Measurements from ENCODE around the gene ADAMTSL1. TPM values are rescaled to one million over a fixed set of nuclear protein-coding genes. Genes with fewer than 3 reads are reported as not detected.

Gene ADAMTSL1
- total RNA-seq, 6 experiments from 2014 or later, result 0.73 to 2.1 (median 0.89) TPM

- WGBS (ENCODE audit: insufficient coverage, low coverage, low lambda C conversion rate, missing lambda C conversion rate), result 73% methylated on average over 4 of the region's 4 CpGs
- H3K4me1 ChIP-seq, result no peaks in the 10 kb centered on the region
- TF ChIP-seq, protein P1, sequence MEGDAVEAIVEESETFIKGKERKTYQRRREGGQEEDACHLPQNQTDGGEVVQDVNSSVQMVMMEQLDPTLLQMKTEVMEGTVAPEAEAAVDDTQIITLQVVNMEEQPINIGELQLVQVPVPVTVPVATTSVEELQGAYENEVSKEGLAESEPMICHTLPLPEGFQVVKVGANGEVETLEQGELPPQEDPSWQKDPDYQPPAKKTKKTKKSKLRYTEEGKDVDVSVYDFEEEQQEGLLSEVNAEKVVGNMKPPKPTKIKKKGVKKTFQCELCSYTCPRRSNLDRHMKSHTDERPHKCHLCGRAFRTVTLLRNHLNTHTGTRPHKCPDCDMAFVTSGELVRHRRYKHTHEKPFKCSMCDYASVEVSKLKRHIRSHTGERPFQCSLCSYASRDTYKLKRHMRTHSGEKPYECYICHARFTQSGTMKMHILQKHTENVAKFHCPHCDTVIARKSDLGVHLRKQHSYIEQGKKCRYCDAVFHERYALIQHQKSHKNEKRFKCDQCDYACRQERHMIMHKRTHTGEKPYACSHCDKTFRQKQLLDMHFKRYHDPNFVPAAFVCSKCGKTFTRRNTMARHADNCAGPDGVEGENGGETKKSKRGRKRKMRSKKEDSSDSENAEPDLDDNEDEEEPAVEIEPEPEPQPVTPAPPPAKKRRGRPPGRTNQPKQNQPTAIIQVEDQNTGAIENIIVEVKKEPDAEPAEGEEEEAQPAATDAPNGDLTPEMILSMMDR (IDR thresholded peaks at IDR 0.05), result no peak
- TF ChIP-seq POLR2A (IDR thresholded peaks at IDR 0.05), result no peak
- no peak overlapping the region for H3K4me3 ChIP-seq
- intact Hi-C loops (cut with DNase I), result loop anchor here in 1 of 2 donors (10.0 kb wide), 1 partner anchor 61 kb away; no protein-coding TSS in a partner anchor
- no peaks in the 10 kb centered on the region for H3K36me3 ChIP-seq
- DNase-seq (no peak), ATAC-seq (no peak)
- no peaks in the 10 kb centered on the region for H3K27me3 ChIP-seq
- H3K27ac ChIP-seq, result no peak overlapping the region
- H3K9me3 ChIP-seq, result no peaks in the 10 kb centered on the region
Measured at GRCh38 chr9:18863791-18864190, 389.8 kb downstream of the ADAMTSL1 start.

DNA sequence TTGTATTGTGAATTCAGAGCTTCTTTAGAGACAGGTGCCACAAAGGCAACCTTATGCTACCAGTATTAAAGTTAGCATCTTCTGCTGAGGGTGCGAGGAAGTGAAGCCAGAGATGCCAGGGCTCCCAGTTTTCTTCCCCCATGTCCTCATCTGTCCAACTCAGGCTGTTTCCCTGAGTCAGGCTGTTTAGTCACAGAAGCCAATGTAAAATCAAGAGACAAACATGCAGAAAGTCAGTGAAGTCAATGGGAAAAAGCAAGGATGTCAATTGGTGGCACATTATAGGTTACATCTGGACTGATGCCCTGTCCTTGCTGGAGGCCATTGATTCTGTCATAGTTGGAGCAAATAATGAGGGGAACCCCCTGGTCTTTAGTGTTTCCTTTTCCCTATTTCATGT, 390.6 kb downstream of the ADAMTSL1 start:
- no peaks in the 10 kb centered on the region for H3K36me3 ChIP-seq
- no peak for DNase-seq
- TF ChIP-seq POLR2A (IDR thresholded peaks at IDR 0.05), result no peak
- TF ChIP-seq, protein P1 (IDR thresholded peaks at IDR 0.05), result no peak
- H3K27ac ChIP-seq, result no peak overlapping the region
- no peaks in the 10 kb centered on the region for H3K27me3 ChIP-seq
- no peaks in the 10 kb centered on the region for H3K9me3 ChIP-seq
- intact Hi-C loops (cut with DNase I), result loop anchor here in 1 of 2 donors (10.0 kb wide), 1 partner anchor 60 kb away; no protein-coding TSS in a partner anchor
- H3K4me1 ChIP-seq, result no peaks in the 10 kb centered on the region
- H3K4me3 ChIP-seq, result no peak overlapping the region
- ATAC-seq, result no peak
- WGBS (ENCODE audit: insufficient coverage, low coverage, low lambda C conversion rate, missing lambda C conversion rate), result no CpG with 5 or more reads among the region's 1 CpG

GRCh38 chr9:18865542-18865941, 391.6 kb downstream of the ADAMTSL1 start:
- no peak for DNase-seq
- intact Hi-C loops (cut with DNase I), result loop anchor here in 1 of 2 donors (10.0 kb wide), 1 partner anchor 59 kb away; no protein-coding TSS in a partner anchor
- no peak overlapping the region for H3K4me3 ChIP-seq

DNA sequence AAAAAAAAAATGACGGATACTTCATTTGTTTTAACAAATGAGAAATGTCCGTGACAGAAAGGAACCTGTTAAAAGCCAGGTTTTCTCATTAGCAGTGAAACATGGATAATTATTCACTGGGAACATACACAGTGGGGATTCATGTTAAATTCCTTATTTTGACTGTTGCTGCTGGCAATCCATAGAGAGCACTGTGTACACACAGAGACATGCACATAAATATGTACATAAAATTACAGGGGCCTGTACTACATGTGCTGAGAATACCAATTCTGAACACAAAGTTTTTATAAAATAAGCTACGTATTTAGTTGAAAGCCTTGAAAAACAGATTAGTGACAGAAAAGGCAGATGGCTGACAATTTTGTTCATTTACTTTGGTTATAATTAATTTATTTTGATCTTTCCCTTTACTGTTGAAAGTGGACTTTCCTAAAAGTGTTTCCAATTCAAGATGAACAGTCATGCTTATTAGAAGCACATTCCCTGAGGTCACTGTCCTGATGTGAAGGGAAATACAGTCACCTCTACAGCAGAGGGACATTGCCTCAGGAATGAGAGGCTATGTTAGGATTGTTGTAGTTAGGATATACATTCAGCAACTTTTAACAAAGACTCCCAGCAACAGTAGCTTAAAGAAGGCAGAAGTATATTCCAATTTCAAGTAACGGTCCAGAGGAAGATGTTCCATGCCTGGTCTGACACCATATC, 392.3 kb downstream of the ADAMTSL1 start:
- Histone ChIP-seq H3K4me1 (no peaks in the 10 kb centered on the region), H3K4me3 (no peak overlapping the region), H3K9me3 (no peaks in the 10 kb centered on the region), H3K36me3 (no peaks in the 10 kb centered on the region), H3K27ac (no peak overlapping the region), H3K27me3 (no peaks in the 10 kb centered on the region)
- no peak for TF ChIP-seq POLR2A (IDR thresholded peaks at IDR 0.05)
- TF ChIP-seq, protein P1 (IDR thresholded peaks at IDR 0.05), result no peak
- DNase-seq (no peak), ATAC-seq (no peak)
- intact Hi-C loops (cut with DNase I), result loop anchor here in 1 of 2 donors (10.0 kb wide), 1 partner anchor 59 kb away; no protein-coding TSS in a partner anchor
- 69% methylated on average over 4 of the region's 4 CpGs for WGBS (ENCODE audit: insufficient coverage, low coverage, low lambda C conversion rate, missing lambda C conversion rate)

More at GRCh38 chr9:18865542-18865941, 391.6 kb downstream of the ADAMTSL1 start:
- H3K9me3 ChIP-seq, result no peaks in the 10 kb centered on the region
- H3K27ac ChIP-seq, result no peak overlapping the region
- no peaks in the 10 kb centered on the region for H3K27me3 ChIP-seq
- no peak for TF ChIP-seq POLR2A (IDR thresholded peaks at IDR 0.05)
- TF ChIP-seq, protein P1 (IDR thresholded peaks at IDR 0.05), result no peak
- WGBS (ENCODE audit: insufficient coverage, low coverage, low lambda C conversion rate, missing lambda C conversion rate), result 90% methylated on average over 3 of the region's 3 CpGs
- no peaks in the 10 kb centered on the region for H3K4me1 ChIP-seq
- no peak for ATAC-seq
- no peaks in the 10 kb centered on the region for H3K36me3 ChIP-seq

Measured in right lobe of liver (tissue), 6 donors.